Ectodermal cell (in vitro differentiated cells): Measurements from ENCODE around the gene ZNF593. TPM values are rescaled to one million over a fixed set of nuclear protein-coding genes. Genes with fewer than 3 reads are reported as not detected.

ENCODE experiments used
- H3K27ac ChIP-seq: 2 replicates; pipeline ENCODE4 v1.7.0; 2013; ENCODE audit warnings: mild to moderate bottlenecking, low read depth, low read length; ENCODE audit not compliant: insufficient read depth, poor library complexity, severe bottlenecking
- H3K27me3 ChIP-seq: 2 replicates; pipeline ENCODE4 v1.7.0; 2013; ENCODE audit warnings: mild to moderate bottlenecking, low read length; ENCODE audit not compliant: insufficient read depth, control insufficient read depth, poor library complexity, severe bottlenecking
- H3K36me3 ChIP-seq: one replicate; pipeline ENCODE4 v1.7.0; 2013; ENCODE audit warnings: low read length; ENCODE audit not compliant: control insufficient read depth, insufficient read depth
- H3K4me1 ChIP-seq: one replicate; pipeline ENCODE4 v1.7.0; 2013; ENCODE audit warnings: low read length; ENCODE audit not compliant: control insufficient read depth, insufficient read depth
- H3K4me3 ChIP-seq: 2 replicates; pipeline ENCODE4 v1.7.0; 2013; ENCODE audit warnings: low read depth, low read length, control low read depth; ENCODE audit not compliant: insufficient read depth
- H3K9me3 ChIP-seq: 2 replicates; pipeline ENCODE4 v1.7.0; 2013; ENCODE audit warnings: mild to moderate bottlenecking, low read length, moderate library complexity; ENCODE audit not compliant: control insufficient read depth
- WGBS, 2 experiments: methylation state at CpG; one replicate each; pipeline ENCODE4 v1.1.7; 2013; ENCODE audit warnings: missing lambda C conversion rate in 2 of 2; 5-methylcytosine and 5-hydroxymethylcytosine counted together
- polyA plus RNA-seq, 4 experiments: library from polyadenylated mRNA; stranded (reverse); fragments of 50-300 nt; gene quantifications; one replicate each; pipeline ENCODE4 v1.2.3, GENCODE V29; 2013

ZNF593 gene
- polyA plus RNA-seq (2013, experiment 1 of 4), result 33.2 TPM
- polyA plus RNA-seq (2013, experiment 2 of 4), result 35.5 TPM
- polyA plus RNA-seq (2013, experiment 3 of 4), result 26.1 TPM
- polyA plus RNA-seq (2013, experiment 4 of 4), result 25.0 TPM

GRCh38 chr1:26169669-26170471, at the start of gene ZNF593:
ZNF593 (plus strand) TSS chr1:26169908; CDS start chr1:26169984, 76 bp downstream.
- H3K36me3 ChIP-seq, result no peaks in the 10 kb centered on the region
- H3K9me3 ChIP-seq, result no peaks in the 10 kb centered on the region
- peaks cover 47% of the 10 kb centered on the region for H3K4me1 ChIP-seq
- H3K4me3 ChIP-seq, result peak within 1 kb of the TSS; percentile 83
- peak within 1 kb of the TSS; percentile 91 for H3K27ac ChIP-seq
- 2 to 3% methylated on average over 75 to 76 of the region's 76 CpGs for WGBS, 2 experiments
- peaks cover 15% of the 10 kb centered on the region for H3K27me3 ChIP-seq

- no peaks in the 10 kb centered on the region for H3K27me3 ChIP-seq
- H3K9me3 ChIP-seq, result no peaks in the 10 kb centered on the region
- no peak overlapping the region for H3K4me3 ChIP-seq
- no peaks in the 10 kb centered on the region for H3K36me3 ChIP-seq
- H3K27ac ChIP-seq, result no peak overlapping the region
- no peaks in the 10 kb centered on the region for H3K4me1 ChIP-seq
- 95 to 97% methylated on average over 8 of the region's 8 CpGs for WGBS, 2 experiments
Observed at GRCh38 chr1:26121854-26122773, 47.6 kb upstream of the ZNF593 start.

GRCh38 chr1:26122988-26123973, 46.4 kb upstream of the ZNF593 start:
- H3K27ac ChIP-seq, result no peak overlapping the region
- H3K36me3 ChIP-seq, result no peaks in the 10 kb centered on the region
- WGBS, 2 experiments, result 94 to 98% methylated on average over 4 to 6 of the region's 7 CpGs
- H3K4me3 ChIP-seq, result no peak overlapping the region
- H3K27me3 ChIP-seq, result no peaks in the 10 kb centered on the region
- no peaks in the 10 kb centered on the region for H3K4me1 ChIP-seq
- no peaks in the 10 kb centered on the region for H3K9me3 ChIP-seq

GRCh38 chr1:26124418-26125331, 45.0 kb upstream of the ZNF593 start:
- no peaks in the 10 kb centered on the region for H3K36me3 ChIP-seq
- WGBS, 2 experiments, result 92 to 98% methylated on average over 3 to 4 of the region's 4 CpGs
- H3K4me1 ChIP-seq, result no peaks in the 10 kb centered on the region
- H3K27ac ChIP-seq, result no peak overlapping the region
- H3K9me3 ChIP-seq, result no peaks in the 10 kb centered on the region
- H3K27me3 ChIP-seq, result no peaks in the 10 kb centered on the region
- no peak overlapping the region for H3K4me3 ChIP-seq

GRCh38 chr1:26125382-26125781, 44.3 kb upstream of the ZNF593 start:
- Histone ChIP-seq H3K27ac (no peak overlapping the region), H3K4me3 (no peak overlapping the region), H3K27me3 (no peaks in the 10 kb centered on the region)

GRCh38 chr1:26125946-26126320, 43.8 kb upstream of the ZNF593 start:
- Histone ChIP-seq H3K4me1 (no peaks in the 10 kb centered on the region), H3K27me3 (no peaks in the 10 kb centered on the region), H3K36me3 (no peaks in the 10 kb centered on the region), H3K9me3 (no peaks in the 10 kb centered on the region), H3K4me3 (no peak overlapping the region), H3K27ac (no peak overlapping the region)
- WGBS, 2 experiments, result 92% methylated on average over 1 of the region's 1 CpG; no CpG with 5 or more reads in 1 of the 2 experiments

More at GRCh38 chr1:26125382-26125781, 44.3 kb upstream of the ZNF593 start:
- H3K4me1 ChIP-seq, result no peaks in the 10 kb centered on the region
- no peaks in the 10 kb centered on the region for H3K9me3 ChIP-seq
- H3K36me3 ChIP-seq, result no peaks in the 10 kb centered on the region

GRCh38 chr1:26126321-26127084, 43.2 kb upstream of the ZNF593 start:
- no peaks in the 10 kb centered on the region for H3K9me3 ChIP-seq
- no peaks in the 10 kb centered on the region for H3K27me3 ChIP-seq
- no peak overlapping the region for H3K4me3 ChIP-seq
- no peaks in the 10 kb centered on the region for H3K4me1 ChIP-seq
- H3K27ac ChIP-seq, result no peak overlapping the region
- no peaks in the 10 kb centered on the region for H3K36me3 ChIP-seq
- 80 to 85% methylated on average over 9 of the region's 9 CpGs for WGBS, 2 experiments

- Histone ChIP-seq H3K27ac (no peak overlapping the region), H3K4me1 (no peaks in the 10 kb centered on the region), H3K4me3 (no peak overlapping the region), H3K9me3 (no peaks in the 10 kb centered on the region), H3K36me3 (no peaks in the 10 kb centered on the region), H3K27me3 (no peaks in the 10 kb centered on the region)
- 71 to 75% methylated on average over 13 of the region's 13 CpGs for WGBS, 2 experiments
Observed at GRCh38 chr1:26127235-26128163, 42.2 kb upstream of the ZNF593 start.
